GM19455 (cell line): ENCODE data around the gene DLD.
"Not testable (repeated sequence)": the region's sequence is repeated elsewhere in the genome, so short reads cannot be mapped to it uniquely, and the experiment has no call there.

Experiments
- ATAC-seq: cut with Tn5 transposase; IDR thresholded peaks from one replicate; pipeline ENCODE4 v1.9.1; 2021; ENCODE audit not compliant: unreplicated experiment

The DLD gene

GRCh38 chr7:107943018-107943417 is 52.0 kb downstream of the DLD start:
- ATAC-seq, result no peak

GRCh38 chr7:107944411-107945169 is 53.6 kb downstream of the DLD start:
- ATAC-seq, result no peak

GRCh38 chr7:107945332-107945731 is 54.3 kb downstream of the DLD start:
- ATAC-seq, result no peak

GRCh38 chr7:107946451-107946850 is 55.5 kb downstream of the DLD start:
- ATAC-seq, result no peak

- ATAC-seq, result no peak
Observed at GRCh38 chr7:107946881-107947280, 55.9 kb downstream of the DLD start.

- ATAC-seq, result no peak
Observed at GRCh38 chr7:107948645-107949442, 57.9 kb downstream of the DLD start.

GRCh38 chr7:107949443-107949935 is 58.5 kb downstream of the DLD start:
- ATAC-seq, result no peak

- ATAC-seq, result no peak
Observed at GRCh38 chr7:107951172-107951787, 60.3 kb downstream of the DLD start.

- ATAC-seq, result no peak
Observed at GRCh38 chr7:107951896-107952295, 60.9 kb downstream of the DLD start.

- no peak for ATAC-seq
Observed at GRCh38 chr7:107953265-107953923, 62.4 kb downstream of the DLD start.

GRCh38 chr7:107953924-107954303 is 62.9 kb downstream of the DLD start:
- ATAC-seq, result no peak

GRCh38 chr7:107955394-107955793 is 64.4 kb downstream of the DLD start:
- no peak for ATAC-seq

- not testable (repeated sequence) for ATAC-seq
Observed at GRCh38 chr7:107956950-107957349, 66.0 kb downstream of the DLD start.

GRCh38 chr7:107957436-107957835 is 66.5 kb downstream of the DLD start:
- no peak for ATAC-seq

GRCh38 chr7:107958764-107959526 is 68.0 kb downstream of the DLD start:
- ATAC-seq, result no peak

- ATAC-seq, result no peak
Observed at GRCh38 chr7:107959527-107959898, 68.5 kb downstream of the DLD start.

GRCh38 chr7:107960272-107960671 is 69.3 kb downstream of the DLD start:
- ATAC-seq, result no peak

GRCh38 chr7:107961405-107961804 is 70.4 kb downstream of the DLD start:
- ATAC-seq, result no peak

GRCh38 chr7:107962817-107963216 is 71.8 kb downstream of the DLD start:
- no peak for ATAC-seq

- no peak for ATAC-seq
Observed at GRCh38 chr7:107964510-107964909, 73.5 kb downstream of the DLD start.

GRCh38 chr7:107966711-107967110 is 75.7 kb downstream of the DLD start:
- ATAC-seq, result no peak
